Gastrocnemius medialis (tissue), 4 donors: ENCODE results near the gene MX2.

Experiments used
- CTCF ChIP-seq, 5 experiments: fragments of 450-650 bp in 3 of 5; fragments of 200-600 bp in 2 of 5; sonication (generic) in 2 of 5; IDR thresholded peaks in 4 of 5; conservative IDR thresholded peaks in 1 of 5; 1 replicate in 4 of 5; 2 replicates in 1 of 5; pipeline ENCODE4 v1.5.1; 2016 to 2019; ENCODE audit warnings: antibody characterized with exemption in 5 of 5, mild to moderate bottlenecking in 3 of 5, moderate library complexity in 3 of 5
- POLR2A ChIP-seq, 2 donors: fragments of 450-650 bp; IDR thresholded peaks; one replicate each; pipeline ENCODE4 v1.6.1; 2017; ENCODE audit warnings: antibody characterized with exemption in 2 of 2, mild to moderate bottlenecking in 2 of 2, moderate library complexity in 2 of 2

- no peak for TF ChIP-seq CTCF (IDR thresholded peaks at IDR 0.05 in 4 of 5, conservative IDR thresholded peaks at IDR 0.05 in 1 of 5)
- no peak for TF ChIP-seq POLR2A (IDR thresholded peaks at IDR 0.05)
Measured at GRCh38 chr21:41368735-41369104, 6.9 kb downstream of the MX2 start.
